Fibroblast of lung (primary cell): ENCODE results near the gene FAM222B. TPM values are rescaled to one million over a fixed set of nuclear protein-coding genes. Genes with fewer than 3 reads are reported as not detected.
A peak's percentile ranks its signal among the peaks of the same experiment; 100 is the strongest.

Experiments used
- DNase-seq, 2 donors: peaks; one replicate each; pipeline versions ENCODE4 v3.0.0 to v3.0.0-alpha.2; 2010; ENCODE audit warnings: low read depth in 2 of 2
- H2AFZ ChIP-seq: 2 replicates; pipeline ENCODE4 v1.5.1; 2012; ENCODE audit warnings: low read length, control low read depth, inconsistent platforms
- H3K27ac ChIP-seq: 2 replicates; pipeline ENCODE4 v1.5.1; 2011; ENCODE audit warnings: low read length, control low read depth; ENCODE audit not compliant: insufficient read depth
- H3K27me3 ChIP-seq: 2 replicates; pipeline ENCODE4 v1.5.1; 2011; ENCODE audit warnings: mild to moderate bottlenecking, low read length; ENCODE audit not compliant: control insufficient read depth, insufficient read depth
- H3K36me3 ChIP-seq: 2 replicates; pipeline ENCODE4 v1.5.1; 2011; ENCODE audit warnings: low read length; ENCODE audit not compliant: control insufficient read depth, insufficient read depth
- H3K4me1 ChIP-seq: 2 replicates; pipeline ENCODE4 v1.5.1; 2011; ENCODE audit warnings: low read length; ENCODE audit not compliant: control insufficient read depth, insufficient read depth; ENCODE audit errors: extremely low read depth
- H3K4me2 ChIP-seq: 2 replicates; pipeline ENCODE4 v1.5.1; 2011; ENCODE audit warnings: low read length, control low read depth; ENCODE audit not compliant: insufficient read depth; ENCODE audit errors: extremely low read depth
- H3K4me3 ChIP-seq, 4 experiments: fragments of 200-600 bp in 1 of 4; sonication (generic) in 1 of 4; replicated peaks in 1 of 4; 2 replicates each; pipeline ENCODE4 v1.5.1; 2011 to 2016; ENCODE audit warnings: low read length in 4 of 4, low read depth in 3 of 4, mild to moderate bottlenecking in 3 of 4, control low read depth in 2 of 4, inconsistent platforms in 1 of 4, mixed read lengths in 1 of 4; ENCODE audit not compliant: insufficient read depth in 1 of 4; ENCODE audit errors: control extremely low read depth in 1 of 4
- H3K79me2 ChIP-seq: 2 replicates; pipeline ENCODE4 v1.5.1; 2012; ENCODE audit warnings: mild to moderate bottlenecking, low read length, inconsistent platforms; ENCODE audit not compliant: control insufficient read depth, insufficient read depth
- H3K9ac ChIP-seq: 2 replicates; pipeline ENCODE4 v1.5.1; 2011; ENCODE audit warnings: mild to moderate bottlenecking, low read length, control low read depth; ENCODE audit not compliant: insufficient read depth
- H3K9me3 ChIP-seq: 2 replicates; pipeline ENCODE4 v1.5.1; 2012; ENCODE audit warnings: low read depth, low read length; ENCODE audit not compliant: control insufficient read depth, insufficient read depth
- H4K20me1 ChIP-seq: 2 replicates; pipeline ENCODE4 v1.5.1; 2011; ENCODE audit warnings: low read length; ENCODE audit not compliant: control insufficient read depth, insufficient read depth; ENCODE audit errors: extremely low read depth
- CTCF ChIP-seq, 2 donors: IDR thresholded peaks in 1 of 2; conservative IDR thresholded peaks in 1 of 2; 1 replicate in 1 of 2; 2 replicates in 1 of 2; pipeline ENCODE4 v1.5.1; 2011 to 2012; ENCODE audit warnings: low read length in 2 of 2, control low read depth in 1 of 2, inconsistent platforms in 1 of 2, low read depth in 1 of 2, mild to moderate bottlenecking in 1 of 2
- EZH2 ChIP-seq: IDR thresholded peaks from 2 replicates; pipeline ENCODE4 v1.5.1; 2012; ENCODE audit warnings: low read length, control low read depth, mild to moderate bottlenecking; ENCODE audit errors: missing control alignments
- polyA plus RNA-seq, 2 donors: library from polyadenylated mRNA; depleted of rRNA in 1 of 2; stranded (reverse) in 1 of 2; unstranded in 1 of 2; fragments of >200 nt; gene quantifications; 2 replicates each; pipeline ENCODE4 v1.2.1, GENCODE V29; 2011 to 2012; ENCODE audit warnings: missing spikeins in 1 of 2
- total RNA-seq: library from RNA; depleted of rRNA; stranded (reverse); fragments of >200 nt; gene quantifications from 2 replicates; pipeline ENCODE4 v1.2.1, GENCODE V29; 2014

Gene FAM222B
- total and polyA plus RNA-seq, 2 donors (not counting 1 experiment from before 2014, with no cell fraction given): 2.8 to 9.0 TPM

GRCh38 chr17:28765038-28765437 is 77.6 kb downstream of the FAM222B start:
- Histone ChIP-seq H3K9me3 (no peaks in the 10 kb centered on the region), H3K27me3 (no peaks in the 10 kb centered on the region), H3K4me1 (no peaks in the 10 kb centered on the region), H3K36me3 (no peaks in the 10 kb centered on the region), H3K4me3 (no peak overlapping the region), H2AFZ (no peak overlapping the region), H4K20me1 (no peaks in the 10 kb centered on the region), H3K4me2 (no peak overlapping the region), H3K27ac (no peak overlapping the region), H3K9ac (no peak overlapping the region), H3K79me2 (peaks cover 1% of the 10 kb centered on the region)
- TF ChIP-seq CTCF (conservative IDR thresholded peaks at IDR 0.05 in 1 of 2, IDR thresholded peaks at IDR 0.05 in 1 of 2; ENCODE audit: low read depth in 1 of 2, low read length in 2 of 2): no peak
- no peak for TF ChIP-seq EZH2
- no peak for DNase-seq

- Histone ChIP-seq H3K4me1 (no peaks in the 10 kb centered on the region), H3K4me3 (no peak overlapping the region)
- DNase-seq: peak; percentile 56 to 85
Measured at GRCh38 chr17:28763804-28764266, 78.8 kb downstream of the FAM222B start.

GRCh38 chr17:28763137-28763799 is 79.3 kb downstream of the FAM222B start:
- no peak overlapping the region for H3K27ac ChIP-seq
- H3K9ac ChIP-seq: no peak overlapping the region
- no peaks in the 10 kb centered on the region for H3K27me3 ChIP-seq
- no peaks in the 10 kb centered on the region for H3K9me3 ChIP-seq
- H3K4me3 ChIP-seq: no peak overlapping the region
- TF ChIP-seq EZH2 (no peak), CTCF (conservative IDR thresholded peaks at IDR 0.05 in 1 of 2, IDR thresholded peaks at IDR 0.05 in 1 of 2; ENCODE audit: low read depth in 1 of 2, low read length in 2 of 2) (no peak)
- H2AFZ ChIP-seq: no peak overlapping the region
- no peaks in the 10 kb centered on the region for H4K20me1 ChIP-seq
- peaks cover 12% of the 10 kb centered on the region for H3K36me3 ChIP-seq
- H3K4me2 ChIP-seq: no peak overlapping the region
- H3K4me1 ChIP-seq: no peaks in the 10 kb centered on the region
- H3K79me2 ChIP-seq: peaks cover 1% of the 10 kb centered on the region
- DNase-seq: no peak

More at GRCh38 chr17:28763804-28764266, 78.8 kb downstream of the FAM222B start:
- Histone ChIP-seq H3K9ac (no peak overlapping the region), H3K79me2 (peaks cover 1% of the 10 kb centered on the region), H3K27ac (no peak overlapping the region), H3K4me2 (no peak overlapping the region), H2AFZ (no peak overlapping the region), H3K36me3 (peaks cover 7% of the 10 kb centered on the region), H4K20me1 (no peaks in the 10 kb centered on the region), H3K9me3 (no peaks in the 10 kb centered on the region), H3K27me3 (no peaks in the 10 kb centered on the region)
- TF ChIP-seq CTCF (conservative IDR thresholded peaks at IDR 0.05 in 1 of 2, IDR thresholded peaks at IDR 0.05 in 1 of 2; ENCODE audit: low read depth in 1 of 2, low read length in 2 of 2) (peak; percentile 81 to 89), EZH2 (no peak)
